ENCODE data around the gene NDC1. TPM values are rescaled to one million over a fixed set of nuclear protein-coding genes. Genes with fewer than 3 reads are reported as not detected.

NDC1 gene
- total RNA-seq, 3 donors from 2014 or later: 34.2 to 39.8 (median 37.6) TPM

DNA sequence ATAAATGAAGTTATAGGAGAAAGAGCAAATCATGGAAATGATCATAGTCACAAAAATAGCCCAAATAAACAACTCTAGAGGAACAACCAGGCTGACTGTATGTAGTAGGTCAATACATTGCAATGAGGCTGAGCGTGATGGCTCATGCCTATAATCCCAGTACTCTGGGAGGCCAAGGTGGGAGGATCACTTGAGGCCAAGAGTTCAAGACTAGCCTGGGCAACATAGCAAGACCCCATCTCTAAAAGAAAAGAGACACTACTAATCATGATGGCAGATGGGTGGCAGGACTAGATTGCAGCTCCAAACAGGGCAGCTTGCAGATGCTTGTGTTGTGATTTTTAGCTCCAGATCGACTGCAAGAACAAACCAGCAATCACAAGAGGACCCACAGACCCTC, 27.6 kb downstream of the NDC1 start:
- Mint-ChIP-seq H3K4me1 (ENCODE audit: low read depth) (no peaks in the 10 kb centered on the region), H3K9me3 (no peaks in the 10 kb centered on the region), H3K27me3 (ENCODE audit: low read depth) (no peaks in the 10 kb centered on the region), H3K36me3 (ENCODE audit: insufficient read depth) (peaks cover 64% of the 10 kb centered on the region), H3K4me3 (no peak overlapping the region)
- ATAC-seq (no peak), DNase-seq (no peak)

DNA sequence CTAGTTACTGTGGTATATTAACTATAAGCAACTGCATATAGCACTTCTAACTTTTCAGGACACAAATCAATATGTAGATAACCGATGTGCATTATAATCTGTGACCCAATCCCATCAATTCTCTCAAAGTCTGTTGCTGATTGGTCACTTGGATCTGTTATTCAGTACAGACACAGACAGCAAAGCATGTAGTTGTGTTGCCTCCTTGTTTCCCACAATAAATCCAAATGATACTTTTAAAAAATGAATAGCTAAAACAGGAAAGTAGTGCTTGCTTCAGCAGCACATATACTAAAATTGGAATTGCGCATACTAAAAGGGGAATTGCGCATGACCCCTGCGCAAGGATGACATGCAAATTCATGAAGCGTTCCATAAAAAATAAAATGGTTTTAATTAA, 28.1 kb downstream of the NDC1 start:
- peaks cover 60% of the 10 kb centered on the region for H3K36me3 Mint-ChIP-seq (ENCODE audit: insufficient read depth)

DNA sequence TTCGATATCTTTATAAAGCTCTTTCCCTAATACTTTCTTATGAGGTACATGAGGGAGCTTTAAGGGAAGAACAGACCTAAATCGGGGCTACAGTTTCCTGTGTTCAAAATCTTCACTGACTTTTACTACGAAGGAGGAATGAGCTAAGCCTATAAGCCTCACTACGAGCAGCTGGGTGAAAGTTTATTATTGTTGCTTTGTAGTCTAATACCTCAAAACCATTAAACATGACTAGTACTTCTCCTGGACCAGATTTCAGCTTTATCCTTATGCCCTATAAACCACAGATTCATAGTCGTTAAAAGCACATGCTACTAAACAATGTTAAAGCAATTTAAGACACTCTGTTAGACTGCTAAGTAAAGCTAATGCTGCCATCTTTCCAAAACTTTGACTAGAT, 30.2 kb downstream of the NDC1 start:
- ATAC-seq: no peak
- peaks cover 52% of the 10 kb centered on the region for H3K36me3 Mint-ChIP-seq (ENCODE audit: insufficient read depth)
- H3K27me3 Mint-ChIP-seq (ENCODE audit: low read depth): no peaks in the 10 kb centered on the region
- H3K4me3 Mint-ChIP-seq: no peak overlapping the region
- DNase-seq: no peak
- H3K4me1 Mint-ChIP-seq (ENCODE audit: low read depth): no peaks in the 10 kb centered on the region
- H3K9me3 Mint-ChIP-seq: no peaks in the 10 kb centered on the region

More for the DNA sequence above, 28.1 kb downstream of the NDC1 start:
- ATAC-seq (no peak), DNase-seq (no peak)
- no peaks in the 10 kb centered on the region for H3K9me3 Mint-ChIP-seq
- H3K4me1 Mint-ChIP-seq (ENCODE audit: low read depth): no peaks in the 10 kb centered on the region
- H3K4me3 Mint-ChIP-seq: no peak overlapping the region
- H3K27me3 Mint-ChIP-seq (ENCODE audit: low read depth): no peaks in the 10 kb centered on the region

DNA sequence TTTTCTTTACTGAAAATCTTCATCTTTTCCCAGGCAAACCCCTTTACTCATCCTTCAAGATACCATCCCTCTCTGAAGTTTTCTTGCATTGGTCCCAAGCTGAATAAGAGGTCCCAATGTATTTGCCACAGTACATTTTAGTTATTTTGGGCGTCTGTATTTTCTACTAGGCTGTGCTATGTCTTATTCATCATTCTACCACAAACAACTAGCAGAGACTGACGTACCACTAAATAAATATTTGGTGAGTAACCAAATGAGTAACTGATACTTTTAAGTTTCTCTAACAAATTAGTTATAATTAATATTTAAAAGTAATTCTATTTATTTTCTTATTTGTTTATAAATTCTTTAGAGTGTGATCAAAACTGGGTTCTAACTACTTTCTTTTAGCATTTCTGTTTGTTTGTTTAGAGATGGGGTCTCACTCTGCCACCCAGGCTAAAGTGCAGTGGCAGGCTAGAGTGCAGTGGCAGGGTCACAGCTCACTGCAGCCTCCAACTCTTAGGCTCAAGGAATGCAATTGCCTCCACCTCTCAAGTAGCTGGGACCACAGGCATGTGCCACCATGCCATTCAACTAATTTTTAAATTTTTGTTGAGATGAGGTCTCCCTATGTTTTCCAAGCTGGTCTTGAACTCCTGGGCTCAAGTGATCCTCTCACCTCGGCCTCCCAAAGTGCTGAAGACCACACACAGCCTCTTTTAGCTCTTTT, 33.1 kb downstream of the NDC1 start:
- no peak for ATAC-seq
- Mint-ChIP-seq H3K27me3 (ENCODE audit: low read depth) (no peaks in the 10 kb centered on the region), H3K4me3 (no peak overlapping the region), H3K9me3 (no peaks in the 10 kb centered on the region), H3K4me1 (ENCODE audit: low read depth) (no peaks in the 10 kb centered on the region), H3K36me3 (ENCODE audit: insufficient read depth) (peaks cover 42% of the 10 kb centered on the region)
- DNase-seq: no peak

DNA sequence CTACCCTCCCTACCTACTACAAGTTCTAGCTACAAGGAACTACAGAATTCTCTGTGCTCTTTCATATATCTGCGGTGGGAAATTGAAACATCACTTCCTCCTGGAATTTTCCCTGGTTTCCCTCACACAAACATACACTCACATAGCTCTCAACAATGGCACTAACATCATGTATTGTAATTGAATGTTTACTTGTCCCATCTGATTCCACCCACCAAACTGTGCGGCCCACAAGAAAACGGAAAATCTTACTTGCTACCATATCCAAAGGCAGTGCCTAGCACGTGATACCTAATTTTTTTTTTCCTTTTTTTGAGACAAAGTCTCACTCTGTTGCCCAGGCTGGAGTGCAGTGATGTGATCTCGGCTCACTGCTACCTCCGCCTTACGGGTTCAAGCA, 33.9 kb downstream of the NDC1 start:
- Mint-ChIP-seq H3K9me3 (no peaks in the 10 kb centered on the region), H3K36me3 (ENCODE audit: insufficient read depth) (peaks cover 44% of the 10 kb centered on the region), H3K4me3 (no peak overlapping the region), H3K27me3 (ENCODE audit: low read depth) (no peaks in the 10 kb centered on the region), H3K4me1 (ENCODE audit: low read depth) (no peaks in the 10 kb centered on the region)
- ATAC-seq (no peak), DNase-seq (no peak)

DNA sequence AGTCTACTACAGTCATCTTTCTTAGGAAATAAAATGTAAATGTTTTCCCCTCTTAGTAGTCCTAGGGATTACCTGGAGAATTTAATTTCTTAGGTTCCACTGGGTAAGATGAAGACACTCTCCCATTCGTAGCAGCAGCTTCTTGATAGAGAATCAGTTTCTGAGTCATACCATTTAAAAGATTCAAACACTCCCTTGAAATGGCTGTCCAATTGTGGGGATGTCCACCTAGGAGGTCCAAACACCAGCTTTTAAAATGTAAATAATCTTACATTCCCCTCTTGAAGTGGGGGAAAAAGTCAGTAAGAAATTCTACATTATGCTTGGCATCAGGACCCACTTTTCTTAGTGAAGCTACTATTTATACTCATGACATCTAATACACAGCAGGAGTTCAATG, 37.5 kb downstream of the NDC1 start:
- H3K27me3 Mint-ChIP-seq (ENCODE audit: low read depth): no peaks in the 10 kb centered on the region
- ATAC-seq: no peak
- H3K36me3 Mint-ChIP-seq (ENCODE audit: insufficient read depth): peaks cover 42% of the 10 kb centered on the region
- no peaks in the 10 kb centered on the region for H3K9me3 Mint-ChIP-seq
- no peaks in the 10 kb centered on the region for H3K4me1 Mint-ChIP-seq (ENCODE audit: low read depth)
- H3K4me3 Mint-ChIP-seq: no peak overlapping the region
- no peak for DNase-seq

DNA sequence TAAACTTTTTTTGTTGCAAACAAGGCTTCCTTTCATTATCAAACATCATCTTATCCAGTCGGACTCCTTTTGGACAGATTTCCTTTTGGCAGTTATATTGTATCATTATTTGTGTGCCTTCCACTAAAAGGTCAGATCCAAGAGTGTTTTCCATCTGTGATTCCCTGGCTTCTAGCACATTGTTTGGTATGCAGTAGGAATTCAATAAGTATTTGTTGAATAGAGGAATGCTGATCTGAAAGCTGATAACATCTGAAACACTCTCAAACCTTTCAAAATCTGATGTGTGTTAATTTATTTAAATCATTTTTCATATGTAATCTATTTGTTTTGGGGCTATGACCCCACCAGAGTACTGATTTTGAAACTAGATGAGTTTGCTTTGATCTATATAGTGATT, 39.0 kb downstream of the NDC1 start:
- Mint-ChIP-seq H3K9me3 (no peaks in the 10 kb centered on the region), H3K27me3 (ENCODE audit: low read depth) (no peaks in the 10 kb centered on the region), H3K36me3 (ENCODE audit: insufficient read depth) (peaks cover 47% of the 10 kb centered on the region), H3K4me3 (no peak overlapping the region), H3K4me1 (ENCODE audit: low read depth) (no peaks in the 10 kb centered on the region)
- DNase-seq: no peak
- no peak for ATAC-seq

DNA sequence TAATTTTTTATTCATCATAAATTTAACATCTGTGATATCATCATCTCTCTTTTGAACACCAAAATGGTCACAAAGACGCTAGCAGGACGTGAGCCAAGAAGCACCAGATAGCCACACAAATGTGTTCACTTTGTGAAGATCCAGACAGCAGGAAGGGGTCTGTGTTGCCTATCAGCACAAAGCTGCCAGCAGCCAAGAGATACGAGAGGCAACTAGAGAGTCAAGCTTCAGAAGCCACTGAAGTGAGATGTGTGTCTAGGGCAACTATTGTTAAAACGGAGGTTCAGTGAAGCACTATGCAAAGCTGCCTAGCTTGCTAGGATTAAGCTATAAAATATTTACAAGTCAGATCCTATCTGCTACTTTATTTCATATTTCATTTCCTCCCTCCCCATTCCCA, 45.3 kb downstream of the NDC1 start:
- Mint-ChIP-seq H3K36me3 (ENCODE audit: insufficient read depth) (peaks cover 40% of the 10 kb centered on the region), H3K9me3 (no peaks in the 10 kb centered on the region), H3K4me3 (no peak overlapping the region), H3K4me1 (ENCODE audit: low read depth) (no peaks in the 10 kb centered on the region), H3K27me3 (ENCODE audit: low read depth) (no peaks in the 10 kb centered on the region)
- ATAC-seq (no peak), DNase-seq (no peak)

DNA sequence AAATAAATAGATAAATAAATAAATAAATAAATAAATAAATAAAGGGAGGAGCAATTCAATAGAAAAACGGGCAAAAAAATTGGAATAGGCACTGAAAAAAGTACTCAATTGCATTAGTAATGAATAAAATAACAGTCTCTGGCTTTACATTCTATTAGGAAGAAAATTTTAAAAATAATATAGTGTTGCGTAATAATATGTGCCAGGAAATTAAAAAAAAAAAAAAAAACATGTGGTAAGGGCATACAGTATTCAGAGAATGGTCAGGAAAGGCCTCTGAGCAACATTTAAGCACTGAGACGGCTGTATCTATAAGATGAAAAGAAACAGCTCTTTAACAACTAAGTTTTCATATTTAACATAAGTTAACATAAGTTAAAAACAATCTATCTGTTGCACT, 50.4 kb downstream of the NDC1 start:
- Mint-ChIP-seq H3K9me3 (no peaks in the 10 kb centered on the region), H3K27me3 (ENCODE audit: low read depth) (no peaks in the 10 kb centered on the region), H3K4me3 (no peak overlapping the region), H3K4me1 (ENCODE audit: low read depth) (peaks cover 6% of the 10 kb centered on the region), H3K36me3 (ENCODE audit: insufficient read depth) (peaks cover 41% of the 10 kb centered on the region)
- ATAC-seq (no peak), DNase-seq (no peak)

DNA sequence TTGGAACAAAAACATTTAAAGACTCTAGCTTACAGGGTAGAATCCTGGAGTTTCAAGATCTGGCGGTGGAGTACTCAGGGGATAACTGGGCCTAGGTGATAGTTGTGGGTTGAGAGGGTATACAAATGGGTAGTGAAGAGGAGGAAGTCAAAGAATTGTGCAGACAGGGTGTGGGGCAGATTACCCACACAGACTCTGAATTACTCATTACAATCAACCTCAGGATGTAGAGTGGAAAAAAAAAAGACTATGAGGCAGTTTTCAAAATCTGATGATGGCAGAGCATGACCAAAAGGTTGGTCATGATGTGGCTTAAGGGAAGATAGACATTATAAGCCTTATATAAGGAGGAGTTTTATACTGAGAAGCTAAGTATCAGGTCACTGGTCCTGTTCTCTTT, 55.0 kb downstream of the NDC1 start:
- Mint-ChIP-seq H3K4me1 (ENCODE audit: low read depth) (peaks cover 6% of the 10 kb centered on the region), H3K27me3 (ENCODE audit: low read depth) (no peaks in the 10 kb centered on the region), H3K36me3 (ENCODE audit: insufficient read depth) (peaks cover 42% of the 10 kb centered on the region), H3K9me3 (no peaks in the 10 kb centered on the region), H3K4me3 (no peak overlapping the region)
- ATAC-seq (peak; percentile 55 to 59), DNase-seq (no peak)

DNA sequence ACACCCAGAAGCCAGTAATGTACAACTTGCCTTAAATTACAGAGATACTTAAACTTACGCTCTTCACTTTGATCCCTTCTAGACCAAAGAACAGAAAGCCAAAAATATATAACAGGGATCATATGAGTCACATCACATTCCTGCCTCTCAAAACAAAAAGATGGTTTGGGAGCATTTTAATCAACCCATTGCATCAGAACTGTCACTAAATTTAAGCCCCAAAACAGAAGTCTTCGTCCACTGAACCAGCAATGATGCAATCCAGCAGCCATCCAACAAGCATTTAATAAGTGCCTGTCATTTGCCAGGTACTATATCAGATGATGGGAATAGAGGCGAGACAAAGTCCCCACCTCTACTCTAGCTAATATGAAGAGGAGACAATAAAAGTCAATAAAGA, 56.4 kb downstream of the NDC1 start:
- Mint-ChIP-seq H3K27me3 (ENCODE audit: low read depth) (no peaks in the 10 kb centered on the region), H3K9me3 (no peaks in the 10 kb centered on the region), H3K4me1 (ENCODE audit: low read depth) (peaks cover 6% of the 10 kb centered on the region), H3K36me3 (ENCODE audit: insufficient read depth) (peaks cover 44% of the 10 kb centered on the region), H3K4me3 (no peak overlapping the region)
- ATAC-seq (no peak), DNase-seq (no peak)

DNA sequence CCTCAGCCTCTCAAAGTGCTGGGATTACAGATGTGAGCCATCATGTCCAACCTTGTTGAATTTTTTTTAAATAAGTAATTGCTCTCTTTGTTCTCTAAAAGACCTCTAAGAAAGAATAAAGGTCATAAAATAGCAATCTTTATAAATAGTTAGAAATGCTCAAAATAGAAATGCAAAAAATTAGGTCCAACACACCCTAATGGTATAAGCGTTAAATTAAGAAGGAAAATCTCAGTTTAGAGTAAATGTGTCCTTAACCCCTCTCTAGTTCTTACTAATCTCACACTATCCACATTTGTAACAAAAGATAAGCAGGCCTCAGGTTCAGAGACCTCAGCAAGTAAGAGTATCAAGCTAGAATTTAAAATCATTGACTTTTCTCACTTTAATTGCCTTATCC, 60.8 kb downstream of the NDC1 start:
- no peak overlapping the region for H3K4me3 Mint-ChIP-seq
- H3K4me1 Mint-ChIP-seq (ENCODE audit: low read depth): no peaks in the 10 kb centered on the region
- no peak for DNase-seq
- peaks cover 29% of the 10 kb centered on the region for H3K36me3 Mint-ChIP-seq (ENCODE audit: insufficient read depth)
- ATAC-seq: no peak
- no peaks in the 10 kb centered on the region for H3K27me3 Mint-ChIP-seq (ENCODE audit: low read depth)
- no peaks in the 10 kb centered on the region for H3K9me3 Mint-ChIP-seq

DNA sequence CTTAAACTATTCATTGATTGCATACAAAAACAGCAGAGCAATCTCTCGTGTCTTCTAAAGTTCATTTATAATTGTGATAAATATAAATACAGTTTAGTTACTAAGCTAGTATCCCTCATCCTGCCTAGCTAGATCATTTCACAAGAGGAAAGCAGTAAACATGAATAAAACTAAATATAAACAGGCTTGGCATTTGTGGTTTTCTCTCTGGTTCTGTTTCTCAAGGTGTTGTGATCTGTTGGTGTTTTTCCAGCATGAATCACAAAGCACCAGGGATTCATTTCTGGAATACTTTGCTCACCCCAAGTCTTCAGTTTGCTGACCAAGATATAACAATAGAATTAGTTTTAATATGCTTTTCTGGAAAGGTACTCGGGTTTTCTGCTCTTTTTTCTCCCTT, 66.4 kb downstream of the NDC1 start:
- no peak for DNase-seq
- no peak for ATAC-seq
- no peaks in the 10 kb centered on the region for H3K27me3 Mint-ChIP-seq (ENCODE audit: low read depth)
- H3K9me3 Mint-ChIP-seq: no peaks in the 10 kb centered on the region
- no peak overlapping the region for H3K4me3 Mint-ChIP-seq
- H3K4me1 Mint-ChIP-seq (ENCODE audit: low read depth): peaks cover 12% of the 10 kb centered on the region
- H3K36me3 Mint-ChIP-seq (ENCODE audit: insufficient read depth): peaks cover 30% of the 10 kb centered on the region

DNA sequence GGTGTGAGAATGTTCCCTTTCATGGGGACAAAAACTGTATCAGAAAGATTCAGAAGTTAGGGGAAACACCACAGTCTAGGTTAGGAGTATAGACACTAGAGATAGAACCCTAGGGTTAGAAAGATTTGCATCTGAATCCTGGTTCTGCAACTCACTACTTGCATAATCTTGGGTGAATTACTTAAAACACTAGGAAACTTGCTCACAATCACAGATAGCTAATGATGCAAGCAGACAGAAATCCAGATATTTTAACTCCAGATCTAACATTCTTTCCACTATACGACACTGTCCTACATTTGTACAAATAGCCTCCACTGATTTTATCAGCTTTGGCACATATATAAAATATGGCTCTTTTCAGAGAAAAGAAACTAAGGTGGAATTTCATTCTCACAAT, 68.3 kb downstream of the NDC1 start:
- no peak overlapping the region for H3K4me3 Mint-ChIP-seq
- ATAC-seq: no peak
- no peak for DNase-seq
- peaks cover 26% of the 10 kb centered on the region for H3K36me3 Mint-ChIP-seq (ENCODE audit: insufficient read depth)
- no peaks in the 10 kb centered on the region for H3K27me3 Mint-ChIP-seq (ENCODE audit: low read depth)
- H3K4me1 Mint-ChIP-seq (ENCODE audit: low read depth): peaks cover 22% of the 10 kb centered on the region
- no peaks in the 10 kb centered on the region for H3K9me3 Mint-ChIP-seq

DNA sequence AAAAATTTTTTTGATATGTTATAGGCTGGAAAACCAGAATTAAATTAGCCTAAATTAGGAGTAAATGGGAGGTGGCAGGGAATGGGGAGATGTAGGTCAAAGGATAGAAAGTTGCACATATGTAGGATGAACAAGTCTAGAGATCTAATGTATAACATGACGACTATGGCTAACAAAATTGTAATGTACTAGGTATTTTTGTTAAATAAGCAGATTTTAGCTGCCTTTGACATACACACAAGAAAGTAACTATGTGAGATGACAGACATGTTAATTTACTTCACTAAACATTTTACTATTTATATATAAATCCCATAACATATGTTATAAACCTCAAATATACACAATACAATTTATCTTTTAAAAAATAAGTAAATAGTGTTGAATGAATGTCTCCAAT, 68.9 kb downstream of the NDC1 start:
- H3K4me1 Mint-ChIP-seq (ENCODE audit: low read depth): peaks cover 22% of the 10 kb centered on the region

More for the DNA sequence above, 68.9 kb downstream of the NDC1 start:
- ATAC-seq (no peak), DNase-seq (no peak)
- Mint-ChIP-seq H3K9me3 (no peaks in the 10 kb centered on the region), H3K27me3 (ENCODE audit: low read depth) (no peaks in the 10 kb centered on the region), H3K36me3 (ENCODE audit: insufficient read depth) (peaks cover 26% of the 10 kb centered on the region), H3K4me3 (no peak overlapping the region)

All from activated T-cell treated with anti-CD3 and anti-CD28 coated beads, Interleukin-2, amount 50 U/mL, for 4 hours (primary cell).